T-helper 2 cell (primary cell): ENCODE data around the gene LGR4.

Source experiments
- DNase-seq, 5 experiments: peaks; one replicate each; pipeline versions ENCODE4 v3.0.0 to v3.0.0-alpha.2; 2012 to 2022

LGR4 gene

GRCh38 chr11:27425814-27426213 lies 46.8 kb downstream of the LGR4 start:
- no peak for DNase-seq

GRCh38 chr11:27423125-27423524 lies 49.5 kb downstream of the LGR4 start:
- no peak for DNase-seq

GRCh38 chr11:27421819-27422494 lies 50.6 kb downstream of the LGR4 start:
- DNase-seq, result no peak

- no peak for DNase-seq
Measured at GRCh38 chr11:27420722-27421572, 51.6 kb downstream of the LGR4 start.

- DNase-seq, result no peak
Measured at GRCh38 chr11:27420217-27420616, 52.4 kb downstream of the LGR4 start.

DNA sequence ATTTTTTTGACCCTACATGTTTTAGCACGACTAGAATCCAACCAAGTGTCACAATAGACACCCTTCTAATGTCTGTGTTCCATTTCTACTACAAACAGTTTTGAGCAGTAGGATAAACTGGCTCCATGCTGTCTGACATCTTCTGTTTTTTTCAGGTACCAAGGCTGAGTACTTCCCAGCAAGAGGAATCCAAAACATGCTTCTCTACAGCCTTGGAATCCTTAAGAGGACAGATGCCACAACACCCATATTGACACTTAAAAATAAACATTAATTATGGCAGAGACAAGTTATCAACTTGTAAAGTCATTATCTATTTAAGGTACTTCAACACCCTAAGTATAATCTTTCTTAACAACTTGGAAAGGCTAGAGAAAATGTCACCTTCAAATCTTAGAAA lies 54.2 kb downstream of the LGR4 start:
- no peak for DNase-seq

GRCh38 chr11:27416568-27417176 lies 55.9 kb downstream of the LGR4 start:
- DNase-seq, result no peak

DNA sequence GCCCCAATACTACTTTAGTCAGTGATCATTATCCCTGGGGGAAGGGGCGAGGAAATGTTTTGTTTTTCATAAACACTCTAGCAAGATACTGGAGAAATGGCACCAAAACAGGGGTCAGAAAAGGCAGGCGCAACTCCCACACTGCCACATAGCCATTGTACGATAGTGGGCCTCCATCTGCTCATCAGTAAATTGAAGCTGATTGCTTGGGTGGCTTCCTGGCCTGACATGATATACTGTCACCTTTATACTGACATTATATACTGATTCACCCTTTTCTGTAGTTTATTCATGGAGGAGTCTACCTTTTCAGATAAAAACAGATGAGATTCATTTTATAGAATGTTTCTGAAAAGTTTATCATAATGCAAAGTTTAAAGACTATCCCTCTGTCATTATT lies 57.9 kb downstream of the LGR4 start:
- no peak for DNase-seq

DNA sequence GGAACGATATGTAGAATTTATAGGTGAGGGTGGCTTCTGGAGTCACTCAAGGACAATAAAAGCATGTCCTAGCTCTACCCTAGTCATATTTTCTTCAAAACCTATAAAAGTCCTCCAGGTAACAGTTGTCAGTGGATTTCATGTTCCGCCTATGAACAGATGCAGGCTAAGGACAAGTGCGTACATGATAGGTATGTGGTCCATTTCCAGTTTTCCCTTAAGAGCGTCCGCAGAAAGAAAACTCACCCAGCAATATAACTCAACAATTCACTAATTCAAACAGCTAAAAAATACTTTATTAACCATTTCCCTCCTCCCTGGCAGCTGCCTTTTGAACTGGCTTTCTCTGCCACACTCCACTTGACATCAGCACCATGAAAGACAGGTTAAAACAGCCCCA lies 59.4 kb downstream of the LGR4 start:
- DNase-seq, result no peak

- DNase-seq, result no peak
Measured at GRCh38 chr11:27412192-27412691, 60.3 kb downstream of the LGR4 start.

DNA sequence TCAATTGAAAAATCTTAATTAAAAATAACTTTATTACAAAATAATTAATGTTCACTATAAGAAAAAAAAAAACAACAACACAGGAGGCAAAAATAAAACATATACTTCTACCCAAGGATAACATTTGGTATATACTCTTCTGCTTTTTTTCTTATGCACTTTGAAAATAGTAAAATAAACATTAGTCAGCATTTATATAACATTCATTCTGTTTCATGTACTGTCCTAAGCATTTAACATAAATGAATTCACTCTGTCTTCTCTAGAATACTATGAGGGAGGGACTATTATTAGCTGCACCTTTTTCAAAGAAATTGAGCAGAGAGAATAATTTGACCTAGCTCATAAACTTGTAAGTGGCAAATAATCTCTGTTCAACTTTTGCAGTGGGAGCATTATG lies 61.3 kb downstream of the LGR4 start:
- no peak for DNase-seq

GRCh38 chr11:27410272-27410671 lies 62.3 kb downstream of the LGR4 start:
- DNase-seq, result no peak

- no peak for DNase-seq
Measured at GRCh38 chr11:27409742-27410141, 62.8 kb downstream of the LGR4 start.

DNA sequence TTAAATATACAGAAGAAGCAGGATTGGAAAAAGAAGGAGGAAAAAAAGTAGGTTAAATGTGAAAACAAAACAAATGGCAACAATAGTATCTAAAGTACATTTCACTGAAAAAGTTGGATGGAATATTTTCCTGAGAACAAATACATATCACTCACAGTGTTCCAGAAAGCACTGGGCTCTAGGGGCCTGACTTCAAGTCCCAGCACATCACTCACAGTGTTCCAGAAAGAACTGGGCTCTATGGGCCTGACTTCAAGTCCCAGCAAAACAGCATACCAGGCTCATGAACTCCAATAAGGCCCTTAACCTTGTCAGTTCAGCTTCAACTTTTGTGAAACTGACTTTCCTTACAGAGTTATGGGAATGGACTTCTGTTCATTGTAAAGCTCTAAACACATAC lies 63.5 kb downstream of the LGR4 start:
- no peak for DNase-seq

GRCh38 chr11:27408246-27408800 lies 64.3 kb downstream of the LGR4 start:
- no peak for DNase-seq

DNA sequence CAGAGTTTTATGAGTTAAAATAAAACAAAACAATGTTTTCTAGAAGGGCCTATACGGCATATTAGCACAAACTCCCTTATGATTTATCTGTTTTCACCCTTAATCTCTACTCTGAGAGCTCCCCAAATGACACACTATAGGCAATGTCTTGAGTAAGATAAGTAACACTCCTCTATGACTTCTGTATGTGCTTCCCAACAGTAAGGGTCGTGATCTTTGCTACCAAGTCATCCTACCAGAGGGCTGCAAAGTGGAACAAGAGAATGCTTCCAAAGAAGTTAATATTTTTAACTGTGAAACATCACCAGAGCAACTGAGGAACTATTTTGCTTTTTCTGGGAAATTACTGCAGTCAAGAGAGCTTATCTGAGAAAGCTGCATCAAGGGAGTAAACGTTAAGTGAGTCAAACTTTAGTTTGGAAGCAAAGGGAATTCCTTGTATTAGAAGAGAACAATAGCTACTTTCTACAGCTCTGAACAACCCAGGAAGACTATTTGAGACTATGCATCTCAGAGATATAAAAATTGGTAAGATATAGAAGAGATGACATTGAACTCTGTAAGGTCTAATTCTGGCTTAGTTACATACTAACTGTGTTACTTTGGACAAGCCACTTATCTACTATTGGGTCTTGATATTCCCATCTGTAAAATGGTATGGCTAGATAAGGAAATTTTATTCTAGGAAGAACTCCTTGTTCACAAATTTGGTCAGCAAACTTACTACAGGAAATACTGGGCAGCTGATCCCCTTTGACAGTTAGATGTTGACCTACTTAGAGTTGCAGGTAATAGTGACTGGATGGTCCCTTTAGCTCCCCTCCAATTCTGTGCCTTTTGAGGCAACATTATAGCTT lies 65.9 kb downstream of the LGR4 start:
- no peak for DNase-seq

- no peak for DNase-seq
Measured at GRCh38 chr11:27405134-27405533, 67.5 kb downstream of the LGR4 start.

GRCh38 chr11:27404427-27404826 lies 68.2 kb downstream of the LGR4 start:
- no peak for DNase-seq

DNA sequence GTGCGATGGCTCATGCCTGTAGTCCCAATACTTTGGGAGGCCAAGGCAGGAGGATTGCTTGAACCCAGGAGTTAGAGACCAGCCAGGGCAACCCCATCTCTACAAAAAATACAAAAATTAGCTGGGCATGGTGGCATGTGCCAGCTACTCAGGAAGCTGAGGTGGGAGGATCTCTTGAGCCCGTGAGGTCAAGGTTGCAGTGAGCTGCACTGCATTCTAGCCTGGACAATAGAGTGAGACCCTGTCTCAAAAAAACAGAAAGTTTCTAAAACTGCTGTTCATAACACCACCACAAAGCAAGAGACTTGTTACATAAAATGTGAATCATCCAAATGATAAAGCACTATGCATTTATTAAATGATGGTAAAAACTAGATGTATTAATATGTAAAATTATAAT lies 69.4 kb downstream of the LGR4 start:
- DNase-seq, result no peak

GRCh38 chr11:27402450-27402849 lies 70.1 kb downstream of the LGR4 start:
- DNase-seq, result no peak

DNA sequence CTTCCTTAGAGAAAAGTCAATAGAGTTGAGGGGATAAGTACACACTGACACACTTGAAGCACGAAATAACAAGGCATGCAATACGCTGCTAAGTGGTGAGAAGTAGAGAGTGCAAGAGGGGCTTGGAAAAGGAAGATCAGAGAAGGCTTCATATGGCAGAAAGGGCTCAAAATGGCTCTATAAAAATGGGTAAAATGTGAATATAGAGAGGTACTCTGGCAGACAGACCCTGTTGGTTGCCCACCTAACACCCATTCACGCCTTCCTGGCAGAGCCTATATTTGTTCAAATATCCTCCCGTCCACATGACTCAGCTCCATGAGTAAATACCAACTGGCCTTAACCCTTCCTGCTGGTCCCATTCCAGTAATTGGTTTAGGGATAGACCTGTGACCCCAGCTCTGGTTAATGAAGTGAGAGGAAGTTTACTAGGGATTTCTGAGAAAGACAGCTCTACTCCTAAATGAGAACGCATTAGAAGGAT lies 70.7 kb downstream of the LGR4 start:
- DNase-seq, result no peak

DNA sequence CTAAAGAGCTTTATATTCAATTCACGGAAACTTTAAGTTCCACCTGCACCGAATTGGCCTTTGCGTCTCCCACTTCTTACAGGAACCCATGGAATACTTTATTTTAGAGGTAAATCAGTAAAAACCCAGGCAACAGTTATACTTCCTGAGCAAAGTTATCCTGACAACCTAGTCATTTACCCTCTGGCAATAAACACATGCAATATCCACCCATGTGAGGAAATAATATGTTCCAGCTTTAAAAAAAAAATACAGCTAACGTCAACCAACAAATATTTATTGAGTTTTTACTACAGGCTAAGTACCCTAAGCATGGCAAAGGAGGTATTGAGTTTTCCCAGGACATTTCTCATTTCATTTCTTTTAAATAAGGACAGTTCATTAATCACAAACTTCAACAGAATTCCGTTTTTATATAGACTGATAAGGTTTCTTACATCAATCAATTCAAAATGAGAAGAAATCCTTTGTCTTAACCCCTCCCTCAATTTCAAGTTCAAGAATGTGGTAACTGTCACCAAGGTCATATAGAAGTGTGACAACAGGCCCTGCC lies 71.2 kb downstream of the LGR4 start:
- DNase-seq, result no peak
